ENCODE data around the gene TCF15. TPM values are rescaled to one million over a fixed set of nuclear protein-coding genes. Genes with fewer than 3 reads are reported as not detected.

Gene TCF15
- total and polyA plus RNA-seq, 2 of the 13 experiments (the other 11 are each of a cell fraction or from before 2014, with no cell fraction given), result not detected

DNA sequence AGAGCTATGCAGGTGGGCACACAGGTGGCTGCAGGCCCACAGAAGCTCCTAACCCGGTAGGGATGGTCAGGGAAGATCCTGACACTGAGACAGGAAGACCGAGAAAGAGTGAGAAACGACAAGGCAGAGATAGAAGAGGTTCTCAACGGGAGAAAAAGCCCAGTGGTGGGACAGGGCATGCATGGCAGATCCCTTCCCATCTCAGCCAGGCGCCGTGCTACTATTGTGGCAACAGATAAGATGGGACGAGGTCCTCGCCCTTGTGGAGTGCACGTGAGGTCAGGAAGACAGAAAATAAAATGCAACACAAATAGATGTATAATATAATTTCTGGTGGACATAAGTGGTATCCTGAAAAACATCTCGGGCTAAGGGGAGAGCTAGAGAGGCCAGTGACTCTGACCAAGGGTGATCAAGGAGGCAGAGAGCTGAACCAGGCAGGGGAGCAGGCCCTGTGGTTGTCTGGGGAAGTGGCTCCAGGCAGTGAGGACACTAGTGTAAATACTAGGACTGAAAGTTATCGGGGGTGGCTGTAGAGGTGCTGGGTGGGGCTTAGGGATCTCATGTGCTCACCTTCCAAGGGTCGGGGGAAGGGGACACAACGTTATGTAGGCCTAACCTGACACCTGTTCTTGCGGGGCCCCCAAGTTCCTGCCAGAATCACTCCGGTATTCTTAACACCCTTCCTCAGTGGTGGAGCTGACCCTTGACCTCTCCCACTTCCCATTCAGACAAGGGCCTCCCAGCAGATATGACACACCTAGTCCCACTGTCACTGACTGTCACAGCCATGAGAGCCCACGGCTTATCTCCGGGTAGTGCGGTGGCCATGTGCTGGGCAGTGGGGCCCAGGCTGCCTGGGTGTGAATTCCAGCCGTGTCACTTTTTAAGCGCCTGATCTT is 41.9 kb upstream of the TCF15 start (continued):
- TF ChIP-seq, protein P1, sequence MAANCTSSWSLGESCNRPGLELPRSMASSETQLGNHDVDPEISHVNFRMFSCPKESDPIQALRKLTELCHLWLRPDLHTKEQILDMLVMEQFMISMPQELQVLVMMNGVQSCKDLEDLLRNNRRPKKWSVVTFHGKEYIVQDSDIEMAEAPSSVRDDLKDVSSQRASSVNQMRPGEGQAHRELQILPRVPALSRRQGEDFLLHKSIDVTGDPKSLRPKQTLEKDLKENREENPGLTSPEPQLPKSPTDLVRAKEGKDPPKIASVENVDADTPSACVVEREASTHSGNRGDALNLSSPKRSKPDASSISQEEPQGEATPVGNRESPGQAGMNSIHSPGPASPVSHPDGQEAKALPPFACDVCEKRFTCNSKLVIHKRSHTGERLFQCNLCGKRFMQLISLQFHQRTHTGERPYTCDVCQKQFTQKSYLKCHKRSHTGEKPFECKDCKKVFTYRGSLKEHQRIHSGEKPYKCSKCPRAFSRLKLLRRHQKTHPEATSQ (CRISPR knock-in tag; IDR thresholded peaks at IDR 0.05; ENCODE audit: borderline replicate concordance), result no peak
- TF ChIP-seq NCOA2 (CRISPR knock-in tag; IDR thresholded peaks at IDR 0.05) (0 out of 2 replicates have a peak, but pooled peaks have one; percentile 4), KDM3A (CRISPR knock-in tag; IDR thresholded peaks at IDR 0.05; ENCODE audit: low read depth) (no peak), ELF3 (CRISPR knock-in tag; IDR thresholded peaks at IDR 0.05) (0 out of 2 replicates have a peak, but pooled peaks have one; percentile 20), NFIC (IDR thresholded peaks at IDR 0.05; ENCODE audit: low read length) (no peak), KLF16 (CRISPR knock-in tag; IDR thresholded peaks at IDR 0.05) (0 out of 4 replicates have a peak, but pooled peaks of 1 of the 2 experiments have one; percentile 55), ZNF343 (CRISPR knock-in tag; IDR thresholded peaks at IDR 0.05) (0 out of 2 replicates have a peak, but pooled peaks have one; percentile 37), EP300 (IDR thresholded peaks at IDR 0.05; ENCODE audit: low read depth in 2 of 2, low read length in 2 of 2) (no peak), EP300 (CRISPR knock-in tag; IDR thresholded peaks at IDR 0.05; ENCODE audit: borderline replicate concordance) (no peak), SAFB2 (CRISPR knock-in tag; IDR thresholded peaks at IDR 0.05; ENCODE audit: borderline replicate concordance, low read depth) (no peak), ZNF773 (CRISPR knock-in tag; IDR thresholded peaks at IDR 0.05; ENCODE audit: borderline replicate concordance) (peak; percentile 53; the same call in 1 of the 2 replicates), NFE2 (CRISPR knock-in tag; IDR thresholded peaks at IDR 0.05) (no peak), ERF (CRISPR knock-in tag; IDR thresholded peaks at IDR 0.05) (peak; percentile 23; the same call in 1 of the 2 replicates), MIER3 (CRISPR knock-in tag; IDR thresholded peaks at IDR 0.05; ENCODE audit: borderline replicate concordance) (0 out of 2 replicates have a peak, but pooled peaks have one; percentile 7), LCORL (IDR thresholded peaks at IDR 0.05) (no peak), LCORL (CRISPR knock-in tag; IDR thresholded peaks at IDR 0.05) (peak; percentile 41; the same call in 1 of the 2 replicates), ZNF556 (CRISPR knock-in tag; IDR thresholded peaks at IDR 0.05; ENCODE audit: borderline replicate concordance) (peak; percentile 30; the same call in 1 of the 2 replicates), ZNF12 (CRISPR knock-in tag; IDR thresholded peaks at IDR 0.05) (0 out of 2 replicates have a peak, but pooled peaks have one; percentile 34), CEBPB (IDR thresholded peaks at IDR 0.05; ENCODE audit: borderline replicate concordance, low read depth, low read length) (no peak), THAP11 (CRISPR knock-in tag; IDR thresholded peaks at IDR 0.05) (0 out of 2 replicates have a peak, but pooled peaks have one; percentile 12), FOXA3 (CRISPR knock-in tag; IDR thresholded peaks at IDR 0.05) (0 out of 2 replicates have a peak, but pooled peaks have one; percentile 4)
- TF ChIP-seq, protein P2, sequence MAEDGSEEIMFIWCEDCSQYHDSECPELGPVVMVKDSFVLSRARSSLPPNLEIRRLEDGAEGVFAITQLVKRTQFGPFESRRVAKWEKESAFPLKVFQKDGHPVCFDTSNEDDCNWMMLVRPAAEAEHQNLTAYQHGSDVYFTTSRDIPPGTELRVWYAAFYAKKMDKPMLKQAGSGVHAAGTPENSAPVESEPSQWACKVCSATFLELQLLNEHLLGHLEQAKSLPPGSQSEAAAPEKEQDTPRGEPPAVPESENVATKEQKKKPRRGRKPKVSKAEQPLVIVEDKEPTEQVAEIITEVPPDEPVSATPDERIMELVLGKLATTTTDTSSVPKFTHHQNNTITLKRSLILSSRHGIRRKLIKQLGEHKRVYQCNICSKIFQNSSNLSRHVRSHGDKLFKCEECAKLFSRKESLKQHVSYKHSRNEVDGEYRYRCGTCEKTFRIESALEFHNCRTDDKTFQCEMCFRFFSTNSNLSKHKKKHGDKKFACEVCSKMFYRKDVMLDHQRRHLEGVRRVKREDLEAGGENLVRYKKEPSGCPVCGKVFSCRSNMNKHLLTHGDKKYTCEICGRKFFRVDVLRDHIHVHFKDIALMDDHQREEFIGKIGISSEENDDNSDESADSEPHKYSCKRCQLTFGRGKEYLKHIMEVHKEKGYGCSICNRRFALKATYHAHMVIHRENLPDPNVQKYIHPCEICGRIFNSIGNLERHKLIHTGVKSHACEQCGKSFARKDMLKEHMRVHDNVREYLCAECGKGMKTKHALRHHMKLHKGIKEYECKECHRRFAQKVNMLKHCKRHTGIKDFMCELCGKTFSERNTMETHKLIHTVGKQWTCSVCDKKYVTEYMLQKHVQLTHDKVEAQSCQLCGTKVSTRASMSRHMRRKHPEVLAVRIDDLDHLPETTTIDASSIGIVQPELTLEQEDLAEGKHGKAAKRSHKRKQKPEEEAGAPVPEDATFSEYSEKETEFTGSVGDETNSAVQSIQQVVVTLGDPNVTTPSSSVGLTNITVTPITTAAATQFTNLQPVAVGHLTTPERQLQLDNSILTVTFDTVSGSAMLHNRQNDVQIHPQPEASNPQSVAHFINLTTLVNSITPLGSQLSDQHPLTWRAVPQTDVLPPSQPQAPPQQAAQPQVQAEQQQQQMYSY (CRISPR knock-in tag; IDR thresholded peaks at IDR 0.05), result 0 out of 2 replicates have a peak, but pooled peaks have one; percentile 36
- TF ChIP-seq, protein P3, sequence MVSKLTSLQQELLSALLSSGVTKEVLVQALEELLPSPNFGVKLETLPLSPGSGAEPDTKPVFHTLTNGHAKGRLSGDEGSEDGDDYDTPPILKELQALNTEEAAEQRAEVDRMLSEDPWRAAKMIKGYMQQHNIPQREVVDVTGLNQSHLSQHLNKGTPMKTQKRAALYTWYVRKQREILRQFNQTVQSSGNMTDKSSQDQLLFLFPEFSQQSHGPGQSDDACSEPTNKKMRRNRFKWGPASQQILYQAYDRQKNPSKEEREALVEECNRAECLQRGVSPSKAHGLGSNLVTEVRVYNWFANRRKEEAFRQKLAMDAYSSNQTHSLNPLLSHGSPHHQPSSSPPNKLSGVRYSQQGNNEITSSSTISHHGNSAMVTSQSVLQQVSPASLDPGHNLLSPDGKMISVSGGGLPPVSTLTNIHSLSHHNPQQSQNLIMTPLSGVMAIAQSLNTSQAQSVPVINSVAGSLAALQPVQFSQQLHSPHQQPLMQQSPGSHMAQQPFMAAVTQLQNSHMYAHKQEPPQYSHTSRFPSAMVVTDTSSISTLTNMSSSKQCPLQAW (CRISPR knock-in tag; IDR thresholded peaks at IDR 0.05), result peak; percentile 10; the same call in 1 of the 2 replicates

All from HepG2 (cell line).